Right ventricle myocardium superior (tissue), 1 donor: ENCODE data around the gene PLK1. TPM values are rescaled to one million over a fixed set of nuclear protein-coding genes. Genes with fewer than 3 reads are reported as not detected.
"Not testable (repeated sequence)": the region's sequence is repeated elsewhere in the genome, so short reads cannot be mapped to it uniquely, and the experiment has no call there.

Experiments used
- ATAC-seq: fragments of 200-7000 bp; cut with Tn5 transposase; one replicate; pipeline ENCODE4 v1.9.1; 2020; ENCODE audit warnings: mild to moderate bottlenecking; ENCODE audit not compliant: poor library complexity
- DNase-seq: peaks from one replicate; pipeline ENCODE4 v3.0.0-alpha.2; 2020
- intact Hi-C: fragments of 100-400 bp; cut with DNase I; formaldehyde crosslinking; loops from one replicate; pipeline ENCODE4 v1.11.2; 2022
- long read RNA-seq: library from polyadenylated mRNA; unstranded; transcript quantifications from one replicate; pipeline ENCODE4 v2.0.0, GENCODE V29; 2021
- total RNA-seq: library from RNA; stranded (reverse); fragmentation: NEBNext Ultra II Directional; extraction: Animal tissue kit (Norgen Biotek cat#: 25700); gene quantifications from one replicate; pipeline ENCODE4 v1.2.1, GENCODE V29; 2021
- donor health status: DM: no; HTN: yes; CAD: no; lungs with severe emphysema.

The PLK1 gene
- 1.2 TPM for total RNA-seq
- long read RNA-seq, result 0 reads

GRCh38 chr16:23678430-23679273, at the start of gene PLK1:
Gene PLK1 (plus strand): TSS chr16:23678889. CDS start chr16:23678933, 44 bp downstream.
- intact Hi-C loops, result no loop called here
- DNase-seq (peak; percentile 86), ATAC-seq (peak; percentile 97)

- DNase-seq (no peak), ATAC-seq (no peak)
- intact Hi-C loops, result no loop called here
Observed at GRCh38 chr16:23629516-23629915, 49.2 kb upstream of the PLK1 start.

GRCh38 chr16:23631874-23632273, 46.8 kb upstream of the PLK1 start:
- intact Hi-C loops, DNase-seq, ATAC-seq: not testable (repeated sequence)

- intact Hi-C loops, result no loop called here
- no peak for ATAC-seq
- DNase-seq, result no peak
Observed at GRCh38 chr16:23634461-23635036, 44.1 kb upstream of the PLK1 start.

GRCh38 chr16:23635958-23636357, 42.7 kb upstream of the PLK1 start:
- intact Hi-C loops, result no loop called here
- DNase-seq (no peak), ATAC-seq (no peak)

- peak; percentile 3 for ATAC-seq
- intact Hi-C loops, result no loop called here
- no peak for DNase-seq
Observed at GRCh38 chr16:23640615-23640930, 38.1 kb upstream of the PLK1 start.

- ATAC-seq (peak; percentile 100), DNase-seq (peak; percentile 97)
- intact Hi-C loops, result no loop called here
Observed at GRCh38 chr16:23640931-23641765, 37.5 kb upstream of the PLK1 start, which contains the start of the genes DCTN5 and PALB2. Gene DCTN5 (plus strand): TSS chr16:23641466. CDS start chr16:23641543, 77 bp downstream. Gene PALB2 (minus strand): TSS chr16:23641310. CDS start chr16:23641157, 153 bp downstream.

GRCh38 chr16:23642246-23642774, 36.4 kb upstream of the PLK1 start:
- DNase-seq (no peak), ATAC-seq (no peak)
- intact Hi-C loops, result no loop called here

- DNase-seq, result no peak
- intact Hi-C loops, result no loop called here
- ATAC-seq, result no peak
Observed at GRCh38 chr16:23650674-23651416, 27.8 kb upstream of the PLK1 start.

GRCh38 chr16:23651943-23652468, 26.7 kb upstream of the PLK1 start:
- intact Hi-C loops, result no loop called here
- ATAC-seq, result no peak
- no peak for DNase-seq

- DNase-seq (no peak), ATAC-seq (no peak)
- intact Hi-C loops, result no loop called here
Observed at GRCh38 chr16:23663918-23664317, 14.8 kb upstream of the PLK1 start.

GRCh38 chr16:23666571-23667354, 11.9 kb upstream of the PLK1 start:
- ATAC-seq, result no peak
- intact Hi-C loops, result no loop called here
- DNase-seq, result no peak

GRCh38 chr16:23667355-23667659, 11.4 kb upstream of the PLK1 start:
- no peak for ATAC-seq
- no peak for DNase-seq
- intact Hi-C loops, result no loop called here

- DNase-seq (no peak), ATAC-seq (no peak)
- intact Hi-C loops, result no loop called here
Observed at GRCh38 chr16:23668225-23668624, 10.5 kb upstream of the PLK1 start.

- DNase-seq, result no peak
- ATAC-seq, result peak; percentile 64
- intact Hi-C loops, result no loop called here
Observed at GRCh38 chr16:23668873-23669272, 9.8 kb upstream of the PLK1 start.

- ATAC-seq (no peak), DNase-seq (no peak)
- intact Hi-C loops, result no loop called here
Observed at GRCh38 chr16:23670137-23670776, 8.4 kb upstream of the PLK1 start.

- DNase-seq, result no peak
- intact Hi-C loops, result no loop called here
- no peak for ATAC-seq
Observed at GRCh38 chr16:23673971-23674614, 4.6 kb upstream of the PLK1 start.
